H9 (cell line): Measurements from ENCODE around the gene CD4. TPM values are rescaled to one million over a fixed set of nuclear protein-coding genes. Genes with fewer than 3 reads are reported as not detected.

Source experiments
- DNase-seq: peaks from one replicate; pipeline ENCODE4 v3.0.0-alpha.2; 2017
- H2AFZ ChIP-seq: one replicate; pipeline ENCODE4 v1.6.1; 2013; ENCODE audit warnings: mild to moderate bottlenecking, low read length, control low read depth, moderate library complexity
- H2AK5ac ChIP-seq: 2 replicates; pipeline ENCODE4 v1.6.1; 2013; ENCODE audit warnings: low read length, control low read depth, mixed read lengths; ENCODE audit not compliant: insufficient read length
- H2BK120ac ChIP-seq: one replicate; pipeline ENCODE4 v1.6.1; 2013; ENCODE audit warnings: low read depth, mild to moderate bottlenecking, low read length, control low read depth, inconsistent platforms; ENCODE audit not compliant: poor library complexity, severe bottlenecking
- H2BK12ac ChIP-seq: 2 replicates; pipeline ENCODE4 v1.6.1; 2013; ENCODE audit warnings: low read length, control low read depth, mixed read lengths, low read depth; ENCODE audit not compliant: insufficient read length
- H2BK15ac ChIP-seq: 2 replicates; pipeline ENCODE4 v1.6.1; 2013; ENCODE audit warnings: low read depth, low read length, control low read depth
- H2BK20ac ChIP-seq: one replicate; pipeline ENCODE4 v1.6.1; 2013; ENCODE audit warnings: low read depth, mild to moderate bottlenecking, low read length, control low read depth, inconsistent platforms; ENCODE audit not compliant: poor library complexity, severe bottlenecking
- H2BK5ac ChIP-seq: 2 replicates; pipeline ENCODE4 v1.6.1; 2013; ENCODE audit warnings: low read length, control low read depth, mixed read lengths; ENCODE audit not compliant: insufficient read length
- H3K14ac ChIP-seq: 2 replicates; pipeline ENCODE4 v1.6.1; 2013; ENCODE audit warnings: low read length, control low read depth; ENCODE audit not compliant: insufficient read depth
- H3K18ac ChIP-seq: 2 replicates; pipeline ENCODE4 v1.6.1; 2013; ENCODE audit warnings: low read depth, mild to moderate bottlenecking, mixed read lengths, low read length, control low read depth; ENCODE audit not compliant: insufficient read length
- H3K23ac ChIP-seq: 2 replicates; pipeline ENCODE4 v1.6.1; 2013; ENCODE audit warnings: low read length, control low read depth, mixed read lengths, low read depth; ENCODE audit not compliant: insufficient read length
- H3K23me2 ChIP-seq: 2 replicates; pipeline ENCODE4 v1.6.1; 2013; ENCODE audit warnings: low read depth, mild to moderate bottlenecking, mixed read lengths, low read length, control low read depth; ENCODE audit not compliant: insufficient read length, poor library complexity, severe bottlenecking
- H3K27ac ChIP-seq: 2 replicates; pipeline ENCODE4 v1.5.1; 2013; ENCODE audit warnings: low read length, control low read depth, mixed read lengths, low read depth; ENCODE audit not compliant: insufficient read length
- H3K27me3 ChIP-seq: 2 replicates; pipeline ENCODE4 v1.6.1; 2013; ENCODE audit warnings: low read length, control low read depth, inconsistent platforms; ENCODE audit not compliant: insufficient read depth
- H3K4ac ChIP-seq: 2 replicates; pipeline ENCODE4 v1.6.1; 2013; ENCODE audit warnings: low read depth, mild to moderate bottlenecking, control low read depth, inconsistent platforms, low read length, moderate library complexity
- H3K4me1 ChIP-seq: 2 replicates; pipeline ENCODE4 v1.6.1; 2013; ENCODE audit warnings: low read length, control low read depth, inconsistent platforms; ENCODE audit not compliant: insufficient read depth
- H3K4me2 ChIP-seq: 2 replicates; pipeline ENCODE4 v1.6.1; 2013; ENCODE audit warnings: low read length, control low read depth, mixed read lengths; ENCODE audit not compliant: insufficient read length, insufficient read depth
- H3K56ac ChIP-seq: 2 replicates; pipeline ENCODE4 v1.6.1; 2013; ENCODE audit warnings: low read depth, mild to moderate bottlenecking, mixed read lengths, low read length, control low read depth; ENCODE audit not compliant: insufficient read length
- H3K79me1 ChIP-seq: 2 replicates; pipeline ENCODE4 v1.6.1; 2013; ENCODE audit warnings: low read depth, mild to moderate bottlenecking, moderate library complexity, low read length, control low read depth, inconsistent platforms; ENCODE audit not compliant: insufficient read depth, poor library complexity, severe bottlenecking
- H3K79me2 ChIP-seq: 2 replicates; pipeline ENCODE4 v1.6.1; 2013; ENCODE audit warnings: low read length, control low read depth, inconsistent platforms; ENCODE audit not compliant: insufficient read depth
- H3K9ac ChIP-seq: 2 replicates; pipeline ENCODE4 v1.6.1; 2013; ENCODE audit warnings: low read length, control low read depth, mixed read lengths; ENCODE audit not compliant: insufficient read length; ENCODE audit errors: extremely low read depth
- H3K9me3 ChIP-seq: one replicate; pipeline ENCODE4 v1.6.1; 2013; ENCODE audit warnings: low read depth, low read length, inconsistent platforms; ENCODE audit not compliant: control insufficient read depth
- H3T11ph ChIP-seq: one replicate; pipeline ENCODE4 v1.6.1; 2013; ENCODE audit warnings: mild to moderate bottlenecking, low read length, control low read depth, inconsistent platforms
- H4K20me1 ChIP-seq: one replicate; pipeline ENCODE4 v1.6.1; 2013; ENCODE audit not compliant: control insufficient read depth, insufficient read length, insufficient read depth
- H4K5ac ChIP-seq: 2 replicates; pipeline ENCODE4 v1.6.1; 2013; ENCODE audit warnings: low read depth, mild to moderate bottlenecking, mixed read lengths, low read length, control low read depth; ENCODE audit not compliant: insufficient read length
- H4K8ac ChIP-seq: replicated peaks from 2 replicates; pipeline ENCODE4 v1.6.1; 2013; ENCODE audit warnings: low read length, control low read depth, mixed read lengths, low read depth; ENCODE audit not compliant: insufficient read length
- H4K91ac ChIP-seq: 2 replicates; pipeline ENCODE4 v1.6.1; 2013; ENCODE audit warnings: low read depth, mild to moderate bottlenecking, moderate library complexity, mixed read lengths, low read length, control low read depth; ENCODE audit not compliant: insufficient read length
- H3K27ac Mint-ChIP-seq, 3 experiments: 2 replicates in 2 of 3; 3 replicates in 1 of 3; pipeline ENCODE4 v1.8.0; 2020 to 2021; ENCODE audit warnings: mixed read lengths in 3 of 3, mild to moderate bottlenecking in 1 of 3, moderate library complexity in 1 of 3
- H3K27me3 Mint-ChIP-seq: 2 replicates; pipeline ENCODE4 v1.8.0; 2021; ENCODE audit warnings: low read depth, mild to moderate bottlenecking, moderate library complexity, mixed read lengths
- H3K36me3 Mint-ChIP-seq, 3 experiments: 2 replicates in 2 of 3; 3 replicates in 1 of 3; pipeline ENCODE4 v1.8.0; 2020 to 2021; ENCODE audit warnings: low read depth in 3 of 3, mixed read lengths in 3 of 3; ENCODE audit not compliant: insufficient read depth in 1 of 3
- H3K4me1 Mint-ChIP-seq, 2 experiments: 2 replicates each; pipeline ENCODE4 v1.8.0; 2020; ENCODE audit warnings: mixed read lengths in 2 of 2
- H3K4me3 Mint-ChIP-seq, 2 experiments: 2 replicates in 1 of 2; 3 replicates in 1 of 2; pipeline ENCODE4 v1.8.0; 2020 to 2021; ENCODE audit warnings: mild to moderate bottlenecking in 2 of 2, mixed read lengths in 2 of 2, moderate library complexity in 1 of 2
- H3K9me3 Mint-ChIP-seq, 2 experiments: 2 replicates in 1 of 2; 3 replicates in 1 of 2; pipeline ENCODE4 v1.8.0; 2020; ENCODE audit warnings: mild to moderate bottlenecking in 2 of 2, mixed read lengths in 2 of 2, moderate library complexity in 1 of 2
- WGBS: extraction: QIAGEN DNeasy Blood & Tissue Kit; methylation state at CpG from one replicate; pipeline ENCODE4 v1.1.7; 2013; ENCODE audit warnings: missing lambda C conversion rate, low lambda C conversion rate, mixed read lengths; ENCODE audit not compliant: insufficient read length; ENCODE audit errors: extremely low coverage; 5-methylcytosine and 5-hydroxymethylcytosine counted together
- total RNA-seq: library from RNA; stranded (reverse); gene quantifications from 2 replicates; pipeline ENCODE4 v1.2.1, GENCODE V29; 2021
- TF ChIP-seq, protein P1 (sequence below): fragments of 200-600 bp; sonication (generic); conservative IDR thresholded peaks from 3 replicates; pipeline ENCODE4 v1.8.0; 2021; ENCODE audit warnings: antibody characterized with exemption, mild to moderate bottlenecking

CD4 gene
- total RNA-seq, 1 experiment from 2014 or later = 1.1 TPM

DNA sequence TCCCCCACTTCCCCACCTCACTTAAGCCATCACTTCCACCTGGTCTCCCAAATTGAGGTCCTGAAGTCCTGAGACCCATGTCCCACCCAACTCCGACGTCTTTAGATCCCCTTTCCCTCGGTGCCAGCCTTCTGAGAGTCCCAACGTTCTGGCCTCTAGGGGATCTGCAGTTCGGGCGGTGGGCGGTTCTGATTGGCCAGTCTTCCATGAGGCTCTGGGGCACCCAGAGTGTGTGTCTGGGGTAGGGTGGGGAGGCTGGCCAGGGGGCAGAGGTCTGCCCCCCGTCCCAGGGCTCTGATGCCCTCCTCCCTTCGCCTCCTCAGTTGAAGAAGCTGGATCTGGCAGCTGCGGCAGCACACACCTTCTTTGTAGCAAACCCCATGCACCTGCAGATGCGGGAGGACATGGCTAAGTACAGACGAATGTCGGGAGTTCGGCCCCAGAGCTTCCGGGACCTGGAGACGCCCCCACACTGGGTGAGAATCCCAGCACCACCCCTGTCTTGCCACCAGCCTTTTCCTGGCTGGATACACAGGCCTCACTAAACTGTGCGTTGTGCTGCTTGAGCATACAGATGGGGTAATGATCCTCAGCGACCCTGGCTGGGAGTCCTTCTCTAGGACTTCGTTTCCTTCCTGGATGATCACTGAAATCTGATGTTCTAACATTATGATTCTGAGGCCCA lies 40.4 kb downstream of the CD4 start:
- Histone ChIP-seq H3K4ac (no peak overlapping the region), H4K91ac (no peak overlapping the region), H2BK15ac (no peak overlapping the region), H4K20me1 (peaks cover 5% of the 10 kb centered on the region), H3K23me2 (peaks cover 14% of the 10 kb centered on the region), H3K27ac (no peak overlapping the region), H3K9me3 (no peaks in the 10 kb centered on the region), H3K14ac (peak overlapping the region; percentile 44; the same call in 1 of the 2 replicates), H3K18ac (peak overlapping the region; percentile 13), H3K9ac (peak overlapping the region; percentile 61), H3K79me1 (no peaks in the 10 kb centered on the region), H2BK12ac (no peak overlapping the region), H2BK120ac (no peak overlapping the region), H3K23ac (no peak overlapping the region), H4K8ac (no peak overlapping the region), H3K56ac (no peak overlapping the region), H3K79me2 (peaks cover 2% of the 10 kb centered on the region; the same call in 1 of the 2 replicates), H2BK20ac (no peak overlapping the region), H3K27me3 (no peaks in the 10 kb centered on the region), H2AFZ (no peak overlapping the region), H4K5ac (no peak overlapping the region), H3K4me1 (peaks cover 3% of the 10 kb centered on the region; the same call in 1 of the 2 replicates), H2BK5ac (no peak overlapping the region), H3K4me2 (peak overlapping the region; percentile 80), H3T11ph (no peak overlapping the region), H2AK5ac (no peak overlapping the region)
- H3K4me1 Mint-ChIP-seq = peaks cover 26 to 38% of the 10 kb centered on the region in 2 experiments
- peaks cover 33 to 46% (median 46%) of the 10 kb centered on the region in 3 experiments for H3K36me3 Mint-ChIP-seq
- TF ChIP-seq, protein P1, sequence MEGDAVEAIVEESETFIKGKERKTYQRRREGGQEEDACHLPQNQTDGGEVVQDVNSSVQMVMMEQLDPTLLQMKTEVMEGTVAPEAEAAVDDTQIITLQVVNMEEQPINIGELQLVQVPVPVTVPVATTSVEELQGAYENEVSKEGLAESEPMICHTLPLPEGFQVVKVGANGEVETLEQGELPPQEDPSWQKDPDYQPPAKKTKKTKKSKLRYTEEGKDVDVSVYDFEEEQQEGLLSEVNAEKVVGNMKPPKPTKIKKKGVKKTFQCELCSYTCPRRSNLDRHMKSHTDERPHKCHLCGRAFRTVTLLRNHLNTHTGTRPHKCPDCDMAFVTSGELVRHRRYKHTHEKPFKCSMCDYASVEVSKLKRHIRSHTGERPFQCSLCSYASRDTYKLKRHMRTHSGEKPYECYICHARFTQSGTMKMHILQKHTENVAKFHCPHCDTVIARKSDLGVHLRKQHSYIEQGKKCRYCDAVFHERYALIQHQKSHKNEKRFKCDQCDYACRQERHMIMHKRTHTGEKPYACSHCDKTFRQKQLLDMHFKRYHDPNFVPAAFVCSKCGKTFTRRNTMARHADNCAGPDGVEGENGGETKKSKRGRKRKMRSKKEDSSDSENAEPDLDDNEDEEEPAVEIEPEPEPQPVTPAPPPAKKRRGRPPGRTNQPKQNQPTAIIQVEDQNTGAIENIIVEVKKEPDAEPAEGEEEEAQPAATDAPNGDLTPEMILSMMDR = peak; percentile 33; the same call in 2 of the 3 replicates
- H3K27ac Mint-ChIP-seq = peak overlapping the region; percentile 83 to 97 (median 97); a peak in 6 of 7 replicates
- peaks cover 10% of the 10 kb centered on the region for H3K27me3 Mint-ChIP-seq
- DNase-seq = peak; percentile 78
- H3K4me3 Mint-ChIP-seq = peak overlapping the region; percentile 97 to 99
- WGBS = no CpG with 5 or more reads among the region's 19 CpGs
- no peaks in the 10 kb centered on the region for H3K9me3 Mint-ChIP-seq
